ENCODE results near the gene GRHPR. TPM values are rescaled to one million over a fixed set of nuclear protein-coding genes. Genes with fewer than 3 reads are reported as not detected.
"Not testable (repeated sequence)": the region's sequence is repeated elsewhere in the genome, so short reads cannot be mapped to it uniquely, and the experiment has no call there.

Gene GRHPR
- total RNA-seq, 2 experiments from 2014 or later, result 63.1 to 67.9 TPM

GRCh38 chr9:37419204-37419603, 3.3 kb upstream of the GRHPR start:
- POLR2A ChIA-PET, result no interaction called here
- no peaks in the 10 kb centered on the region for H3K9me3 Mint-ChIP-seq
- H3K4me1 Mint-ChIP-seq, result peaks cover 20% of the 10 kb centered on the region
- no peaks in the 10 kb centered on the region for H3K36me3 Mint-ChIP-seq
- no peak for ATAC-seq (ENCODE audit: low read depth)
- no peak overlapping the region for H3K27ac Mint-ChIP-seq
- DNase-seq, result no peak
- no peak overlapping the region for H3K4me3 Mint-ChIP-seq
- peaks cover 3% of the 10 kb centered on the region for H3K27me3 Mint-ChIP-seq

- Mint-ChIP-seq H3K27me3 (no peaks in the 10 kb centered on the region), H3K4me3 (no peak overlapping the region), H3K36me3 (no peaks in the 10 kb centered on the region), H3K27ac (no peak overlapping the region), H3K9me3 (no peaks in the 10 kb centered on the region), H3K4me1 (peaks cover 14% of the 10 kb centered on the region)
- ATAC-seq (ENCODE audit: low read depth), result no peak
- no peak for DNase-seq
- POLR2A ChIA-PET, result interaction anchor here (0.6 kb wide), 1 partner anchor 470 kb away, joined by 3 read pairs; no protein-coding TSS in a partner anchor
These were observed 2.0 kb upstream of the GRHPR start for GRCh38 chr9:37420271-37421215.

GRCh38 chr9:37421914-37422288, 595 bp upstream of the GRHPR start:
- Mint-ChIP-seq H3K4me3 (peak overlapping the region; percentile 91), H3K4me1 (peaks cover 15% of the 10 kb centered on the region), H3K9me3 (no peaks in the 10 kb centered on the region), H3K27me3 (no peaks in the 10 kb centered on the region), H3K27ac (peak overlapping the region; percentile 89), H3K36me3 (peaks cover 8% of the 10 kb centered on the region)
- POLR2A ChIA-PET, result interaction anchor here (0.5 to 1.9 kb wide), 3 partner anchors 11 to 113 kb away, joined by 3 to 12 read pairs (median 4); partner anchors contain the start of gene ZBTB5
- DNase-seq (no peak), ATAC-seq (ENCODE audit: low read depth) (no peak)

GRCh38 chr9:37423508-37423907, 1.0 kb downstream of the GRHPR start:
- POLR2A ChIA-PET, result no interaction called here
- Mint-ChIP-seq H3K36me3 (peaks cover 14% of the 10 kb centered on the region), H3K27me3 (no peaks in the 10 kb centered on the region), H3K27ac (peak overlapping the region; percentile 89), H3K4me1 (peaks cover 15% of the 10 kb centered on the region), H3K9me3 (no peaks in the 10 kb centered on the region), H3K4me3 (peak overlapping the region; percentile 91)
- DNase-seq, result no peak
- no peak for ATAC-seq (ENCODE audit: low read depth)

GRCh38 chr9:37424204-37424685, 1.7 kb downstream of the GRHPR start:
- Mint-ChIP-seq H3K4me1 (peaks cover 15% of the 10 kb centered on the region), H3K9me3 (no peaks in the 10 kb centered on the region), H3K27me3 (no peaks in the 10 kb centered on the region), H3K4me3 (no peak overlapping the region), H3K27ac (no peak overlapping the region), H3K36me3 (peaks cover 14% of the 10 kb centered on the region)
- POLR2A ChIA-PET, result no interaction called here
- no peak for ATAC-seq (ENCODE audit: low read depth)
- DNase-seq, result no peak

- peaks cover 15% of the 10 kb centered on the region for H3K4me1 Mint-ChIP-seq
- POLR2A ChIA-PET, result no interaction called here
- no peak overlapping the region for H3K4me3 Mint-ChIP-seq
- H3K9me3 Mint-ChIP-seq, result no peaks in the 10 kb centered on the region
- H3K36me3 Mint-ChIP-seq, result peaks cover 14% of the 10 kb centered on the region
- ATAC-seq (ENCODE audit: low read depth) (no peak), DNase-seq (no peak)
- H3K27ac Mint-ChIP-seq, result no peak overlapping the region
- no peaks in the 10 kb centered on the region for H3K27me3 Mint-ChIP-seq
These were observed 2.3 kb downstream of the GRHPR start for GRCh38 chr9:37424686-37425297.

- H3K4me1 Mint-ChIP-seq, result peaks cover 15% of the 10 kb centered on the region
- DNase-seq (no peak), ATAC-seq (ENCODE audit: low read depth) (no peak)
- no peaks in the 10 kb centered on the region for H3K9me3 Mint-ChIP-seq
- POLR2A ChIA-PET, result no interaction called here
- no peaks in the 10 kb centered on the region for H3K27me3 Mint-ChIP-seq
- H3K36me3 Mint-ChIP-seq, result peaks cover 14% of the 10 kb centered on the region
- no peak overlapping the region for H3K4me3 Mint-ChIP-seq
- H3K27ac Mint-ChIP-seq, result no peak overlapping the region
These were observed 2.8 kb downstream of the GRHPR start for GRCh38 chr9:37425298-37425752.

- H3K27me3 Mint-ChIP-seq; H3K4me3 Mint-ChIP-seq; POLR2A ChIA-PET; ATAC-seq (ENCODE audit: low read depth); DNase-seq; H3K9me3 Mint-ChIP-seq; H3K27ac Mint-ChIP-seq: not testable (repeated sequence)
- H3K36me3 Mint-ChIP-seq, result peaks cover 14% of the 10 kb centered on the region
- H3K4me1 Mint-ChIP-seq, result peaks cover 15% of the 10 kb centered on the region
These were observed 3.9 kb downstream of the GRHPR start for GRCh38 chr9:37426431-37426830.

- POLR2A ChIA-PET, result no interaction called here
- DNase-seq (no peak), ATAC-seq (ENCODE audit: low read depth) (no peak)
- peaks cover 13% of the 10 kb centered on the region for H3K4me1 Mint-ChIP-seq
- no peaks in the 10 kb centered on the region for H3K9me3 Mint-ChIP-seq
- H3K36me3 Mint-ChIP-seq, result peaks cover 14% of the 10 kb centered on the region
- H3K4me3 Mint-ChIP-seq, result no peak overlapping the region
- peak overlapping the region; percentile 68 for H3K27ac Mint-ChIP-seq
- H3K27me3 Mint-ChIP-seq, result no peaks in the 10 kb centered on the region
These were observed 4.3 kb downstream of the GRHPR start for GRCh38 chr9:37426846-37427245.

- Mint-ChIP-seq H3K4me1 (peaks cover 5% of the 10 kb centered on the region), H3K36me3 (peaks cover 14% of the 10 kb centered on the region), H3K4me3 (no peak overlapping the region), H3K27ac (no peak overlapping the region), H3K9me3 (no peaks in the 10 kb centered on the region), H3K27me3 (no peaks in the 10 kb centered on the region)
- ATAC-seq (ENCODE audit: low read depth) (no peak), DNase-seq (no peak)
- POLR2A ChIA-PET, result no interaction called here
These were observed 5.8 kb downstream of the GRHPR start for GRCh38 chr9:37428345-37428744.

- Mint-ChIP-seq H3K4me1 (peaks cover 1% of the 10 kb centered on the region), H3K4me3 (no peak overlapping the region), H3K36me3 (peaks cover 14% of the 10 kb centered on the region), H3K27me3 (no peaks in the 10 kb centered on the region), H3K27ac (no peak overlapping the region), H3K9me3 (no peaks in the 10 kb centered on the region)
- DNase-seq, result no peak
- no peak for ATAC-seq (ENCODE audit: low read depth)
- POLR2A ChIA-PET, result no interaction called here
These were observed 7.2 kb downstream of the GRHPR start for GRCh38 chr9:37429441-37430285.

- H3K27ac Mint-ChIP-seq, result no peak overlapping the region
- H3K4me1 Mint-ChIP-seq, result no peaks in the 10 kb centered on the region
- no peaks in the 10 kb centered on the region for H3K27me3 Mint-ChIP-seq
- DNase-seq (no peak), ATAC-seq (ENCODE audit: low read depth) (no peak)
- POLR2A ChIA-PET, result no interaction called here
- H3K4me3 Mint-ChIP-seq, result no peak overlapping the region
- H3K36me3 Mint-ChIP-seq, result peaks cover 11% of the 10 kb centered on the region
- H3K9me3 Mint-ChIP-seq, result no peaks in the 10 kb centered on the region
These were observed 8.5 kb downstream of the GRHPR start for GRCh38 chr9:37430841-37431597.
